HepG2 (cell line): Measurements from ENCODE around the gene URB1. TPM values are rescaled to one million over a fixed set of nuclear protein-coding genes. Genes with fewer than 3 reads are reported as not detected.

Source experiments
- CREM ChIP-seq, 2 experiments: sonication (generic) in 1 of 2; formaldehyde crosslinking in 1 of 2; IDR thresholded peaks; 2 replicates each; pipeline versions ENCODE4 v1.4.0 to v1.6.1; 2016 to 2020; ENCODE audit warnings: antibody characterized with exemption in 1 of 2, mild to moderate bottlenecking in 1 of 2, missing genetic modification reagents in 1 of 2
- EEA1 ChIP-seq: sonication (generic); formaldehyde crosslinking; IDR thresholded peaks from 2 replicates; pipeline ENCODE4 v1.5.1; 2020; ENCODE audit warnings: mild to moderate bottlenecking, missing genetic modification reagents, borderline replicate concordance
- GATA4 ChIP-seq: sonication (generic); IDR thresholded peaks from 2 replicates; pipeline ENCODE4 v1.6.1; 2016; ENCODE audit warnings: antibody characterized with exemption, low read depth, borderline replicate concordance
- MIXL1 ChIP-seq: IDR thresholded peaks from 2 replicates; pipeline ENCODE4 v1.6.1; 2016
- NFAT5 ChIP-seq: sonication (generic); formaldehyde crosslinking; IDR thresholded peaks from 2 replicates; pipeline ENCODE4 v1.4.0; 2020; ENCODE audit warnings: missing genetic modification reagents
- NFE2L1 ChIP-seq: sonication (generic); formaldehyde crosslinking; IDR thresholded peaks from 2 replicates; pipeline ENCODE4 v1.4.0; 2020; ENCODE audit warnings: missing genetic modification reagents, mild to moderate bottlenecking, borderline replicate concordance
- NKX3-1 ChIP-seq: sonication (generic); formaldehyde crosslinking; IDR thresholded peaks from 2 replicates; pipeline ENCODE4 v1.5.0; 2020; ENCODE audit warnings: missing genetic modification reagents
- POLR2G ChIP-seq: fragments of 200-400 bp; formaldehyde crosslinking; IDR thresholded peaks from 2 replicates; pipeline ENCODE4 v1.6.1; 2018; ENCODE audit warnings: mild to moderate bottlenecking, low read depth, low read length, moderate library complexity
- TARDBP ChIP-seq: sonication (generic); formaldehyde crosslinking; IDR thresholded peaks from 2 replicates; pipeline ENCODE4 v1.8.0; 2022; ENCODE audit warnings: mild to moderate bottlenecking, missing genetic modification reagents
- ZBTB4 ChIP-seq: sonication (generic); formaldehyde crosslinking; IDR thresholded peaks from 2 replicates; pipeline ENCODE4 v1.4.0; 2020; ENCODE audit warnings: missing genetic modification reagents, mild to moderate bottlenecking, borderline replicate concordance
- ZBTB46 ChIP-seq: sonication (generic); formaldehyde crosslinking; IDR thresholded peaks from 2 replicates; pipeline ENCODE4 v1.4.0; 2020; ENCODE audit warnings: mild to moderate bottlenecking, missing genetic modification reagents, borderline replicate concordance
- ZKSCAN1 ChIP-seq: fragments of 150-350 bp; IDR thresholded peaks from 2 replicates; pipeline ENCODE4 v1.6.1; 2014; ENCODE audit warnings: low read length
- ZNF33B ChIP-seq: sonication (generic); formaldehyde crosslinking; IDR thresholded peaks from 2 replicates; pipeline ENCODE4 v1.5.1; 2020; ENCODE audit warnings: mild to moderate bottlenecking, missing genetic modification reagents
- ZNF609 ChIP-seq: sonication (generic); formaldehyde crosslinking; IDR thresholded peaks from 2 replicates; pipeline ENCODE4 v1.4.0; 2020; ENCODE audit warnings: mild to moderate bottlenecking, missing genetic modification reagents, borderline replicate concordance
- polyA plus RNA-seq, 8 experiments: library from polyadenylated mRNA; depleted of rRNA in 3 of 8; stranded (reverse) in 7 of 8; unstranded in 1 of 8; fragments of >200 nt; fragmentation: Illumina TruSeq in 4 of 8; extraction: Trizol in 4 of 8; gene quantifications; 2 replicates each; pipeline versions ENCODE4 v1.2.1 to v1.2.3, GENCODE V29; 2011 to 2016; ENCODE audit warnings: low read depth in 4 of 8, missing spikeins in 1 of 8, mixed read lengths in 1 of 8; ENCODE audit not compliant: insufficient read depth in 1 of 8
- total RNA-seq, 5 experiments: library from RNA; depleted of rRNA; stranded (reverse); fragments of >200 nt; fragmentation: Illumina TruSeq; extraction: Trizol; gene quantifications; 2 replicates each; pipeline ENCODE4 v1.2.3, GENCODE V29; 2016; ENCODE audit warnings: low read depth in 1 of 5

Gene URB1
- total and polyA plus RNA-seq, 2 of the 13 experiments (the other 11 are each of a cell fraction or from before 2014, with no cell fraction given): 4.5 to 16.7 TPM

- TF ChIP-seq ZNF609 (CRISPR knock-in tag): peak; percentile 33; the same call in 1 of the 2 replicates
- no peak for TF ChIP-seq NFAT5 (CRISPR knock-in tag)
- peak; percentile 45; the same call in 1 of the 2 replicates for TF ChIP-seq POLR2G
- TF ChIP-seq ZBTB4 (CRISPR knock-in tag): no peak
- peak; percentile 76 for TF ChIP-seq TARDBP (CRISPR knock-in tag)
- TF ChIP-seq MIXL1 (CRISPR knock-in tag): peak; percentile 54; the same call in 1 of the 2 replicates
- peak; percentile 71 for TF ChIP-seq CREM (IDR thresholded peaks at IDR 0.05)
- no peak for TF ChIP-seq CREM (CRISPR knock-in tag; IDR thresholded peaks at IDR 0.05)
- TF ChIP-seq EEA1 (CRISPR knock-in tag): no peak
- TF ChIP-seq GATA4: peak; percentile 58; the same call in 1 of the 2 replicates
- TF ChIP-seq ZNF33B (CRISPR knock-in tag): no peak
- TF ChIP-seq ZKSCAN1: no peak
- TF ChIP-seq NFE2L1 (CRISPR knock-in tag): no peak
- no peak for TF ChIP-seq NKX3-1 (CRISPR knock-in tag)
- no peak for TF ChIP-seq ZBTB46 (CRISPR knock-in tag)
These were observed 62.0 kb downstream of the URB1 start (continued) for GRCh38 chr21:32330784-32331311.
